GM18951 (cell line): ENCODE measurements around the gene CEP85L.

ENCODE experiments used
- POLR2A ChIP-seq: IDR thresholded peaks from 4 replicates; pipeline ENCODE4 v1.6.1; 2011; ENCODE audit warnings: mild to moderate bottlenecking; ENCODE audit not compliant: insufficient read length, insufficient read depth; ENCODE audit errors: extremely low read depth
- in situ Hi-C: fragments of 300-500 bp; cut with MboI; formaldehyde crosslinking; loops from one replicate; pipeline ENCODE4 v1.12.0; 2022; ENCODE audit warnings: low sequenced_read_pairs, mixed read lengths, inconsistent platforms; ENCODE audit not compliant: unreplicated experiment

Gene CEP85L

DNA sequence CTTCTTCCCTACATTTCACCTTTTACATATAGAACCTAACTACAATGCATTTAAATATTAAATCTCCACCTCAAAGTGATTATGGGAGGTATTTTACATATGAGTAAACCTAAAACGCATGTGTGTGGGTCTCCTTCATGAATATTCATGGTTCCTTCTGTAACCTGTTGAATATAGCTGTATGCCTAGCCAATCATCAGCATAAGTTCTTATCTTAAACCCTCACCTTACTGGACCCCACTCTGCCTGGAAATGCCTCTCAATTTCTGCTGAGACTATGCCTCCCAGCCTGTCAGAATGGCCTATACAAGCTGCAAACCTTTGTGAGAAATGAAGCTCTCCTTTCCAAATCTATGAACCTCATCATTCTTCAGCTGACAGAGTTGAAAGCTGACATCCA lies 21.3 kb downstream of the CEP85L start:
- in situ Hi-C loops: no loop called here
- no peak for TF ChIP-seq POLR2A

GRCh38 chr6:118627724-118628123 lies 23.7 kb downstream of the CEP85L start:
- in situ Hi-C loops: no loop called here
- TF ChIP-seq POLR2A: no peak

- TF ChIP-seq POLR2A: no peak
- in situ Hi-C loops: no loop called here
These were observed 25.6 kb downstream of the CEP85L start for GRCh38 chr6:118625833-118626232.

DNA sequence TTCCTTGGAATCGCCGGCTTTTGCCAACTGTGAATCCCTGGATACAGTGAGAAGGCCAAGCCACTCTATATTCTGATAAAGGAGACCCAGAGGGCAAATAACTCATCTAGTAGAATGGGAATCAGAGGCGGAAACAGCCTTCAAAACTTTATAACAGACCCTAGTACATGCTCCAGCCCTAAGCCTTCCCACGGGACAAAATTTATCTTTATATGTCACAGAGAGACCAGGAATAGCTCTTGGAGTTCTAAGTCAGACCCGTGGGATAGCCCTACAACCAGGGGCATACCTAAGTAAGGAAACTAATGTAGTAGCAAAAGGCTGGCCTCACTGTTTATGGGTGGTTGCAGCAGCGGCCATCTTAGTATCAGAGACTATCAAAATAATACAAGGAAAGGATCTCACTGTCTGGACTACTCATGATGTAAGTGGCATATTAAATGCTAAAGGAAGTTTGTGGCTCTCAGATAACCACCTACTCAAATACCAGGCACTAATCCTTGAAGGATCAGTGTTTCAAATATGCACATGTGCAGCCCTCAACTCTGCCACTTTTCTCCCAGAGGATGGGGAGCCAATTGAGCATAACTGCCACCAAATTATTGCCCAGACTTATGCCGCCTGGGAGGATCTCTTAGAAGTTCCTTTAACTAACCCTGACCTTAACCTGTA lies 29.5 kb downstream of the CEP85L start:
- TF ChIP-seq POLR2A: no peak
- in situ Hi-C loops: no loop called here

GRCh38 chr6:118620202-118620601 lies 31.2 kb downstream of the CEP85L start:
- in situ Hi-C loops: no loop called here

GRCh38 chr6:118618676-118619377 lies 32.6 kb downstream of the CEP85L start:
- in situ Hi-C loops: no loop called here
- TF ChIP-seq POLR2A: no peak

More at GRCh38 chr6:118620202-118620601, 31.2 kb downstream of the CEP85L start:
- TF ChIP-seq POLR2A: no peak

- in situ Hi-C loops: no loop called here
- TF ChIP-seq POLR2A: no peak
These were observed 34.0 kb downstream of the CEP85L start for GRCh38 chr6:118617417-118617816.

DNA sequence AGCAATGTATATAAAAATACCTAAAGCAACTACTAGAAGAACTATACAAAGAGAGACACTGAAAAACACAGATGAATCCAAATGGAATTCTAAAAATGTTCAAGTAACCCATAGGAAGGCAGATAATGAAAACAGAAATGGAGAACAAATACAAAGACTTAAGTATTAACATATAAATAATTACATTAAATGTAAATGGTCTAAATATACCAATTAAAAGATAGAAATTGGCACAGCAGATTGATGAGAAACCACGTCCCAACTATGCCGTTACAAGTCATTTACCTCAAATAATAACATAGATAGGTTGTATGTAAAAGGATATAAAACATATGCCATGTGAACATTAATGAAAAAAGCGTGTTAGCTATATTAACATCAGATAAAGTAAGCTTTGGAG lies 40.1 kb downstream of the CEP85L start:
- in situ Hi-C loops: no loop called here
- no peak for TF ChIP-seq POLR2A

GRCh38 chr6:118606858-118607257 lies 44.5 kb downstream of the CEP85L start:
- in situ Hi-C loops: no loop called here
- TF ChIP-seq POLR2A: no peak

GRCh38 chr6:118606268-118606667 lies 45.1 kb downstream of the CEP85L start:
- no peak for TF ChIP-seq POLR2A
- in situ Hi-C loops: no loop called here

- in situ Hi-C loops: no loop called here
These were observed 48.0 kb downstream of the CEP85L start for GRCh38 chr6:118603372-118603771.

GRCh38 chr6:118602300-118602699 lies 49.1 kb downstream of the CEP85L start:
- in situ Hi-C loops: no loop called here
- no peak for TF ChIP-seq POLR2A

More at GRCh38 chr6:118603372-118603771, 48.0 kb downstream of the CEP85L start:
- no peak for TF ChIP-seq POLR2A

DNA sequence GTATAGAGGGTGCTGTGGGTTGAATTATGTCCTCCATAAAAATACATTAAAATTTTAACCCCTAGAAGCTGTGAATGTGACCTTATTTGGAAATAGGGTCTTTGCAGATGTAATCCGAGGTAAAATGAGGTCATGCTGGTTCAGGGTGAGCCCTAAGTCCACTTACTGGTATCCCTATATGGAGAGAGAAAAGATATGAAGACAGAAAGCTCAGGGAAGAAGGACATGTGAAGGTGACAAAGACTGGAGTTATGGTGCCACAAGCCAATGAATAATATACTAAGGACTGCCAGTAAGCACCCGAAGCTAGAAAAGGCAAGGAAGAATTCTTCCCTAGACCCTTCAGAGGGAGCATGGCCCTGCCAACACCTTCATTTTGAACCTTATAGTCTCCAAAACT lies 53.1 kb downstream of the CEP85L start:
- no peak for TF ChIP-seq POLR2A
- in situ Hi-C loops: no loop called here

DNA sequence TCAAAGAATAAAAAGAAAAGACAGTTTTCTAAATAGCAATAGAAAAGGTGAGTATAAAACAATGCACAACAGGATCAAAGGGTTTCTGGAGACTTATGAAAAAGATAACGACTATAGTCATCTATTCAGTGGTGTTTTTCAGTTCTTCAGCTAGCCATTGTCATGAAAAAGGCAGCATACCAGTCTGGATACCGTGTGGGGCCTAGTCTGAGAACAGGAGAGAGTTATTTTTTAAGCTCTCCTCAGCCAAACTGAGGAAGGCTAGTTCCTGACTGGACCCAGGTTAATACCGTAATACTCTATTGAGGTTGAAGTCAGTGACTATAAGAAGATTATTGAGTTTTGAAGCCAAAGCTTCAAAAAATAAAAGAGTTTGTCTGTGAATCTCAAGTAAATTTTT lies 53.8 kb downstream of the CEP85L start:
- TF ChIP-seq POLR2A: no peak
- in situ Hi-C loops: no loop called here
